NOMO-1 treated with dmso at 0.1 percent for 144 hours (cell line): ENCODE data around the gene DCN.

Source experiments
- DNase-seq: peaks from one replicate; lab custom pipeline; 2025; ENCODE audit not compliant: unreplicated experiment; lab: John Stamatoyannopoulos, UW

Gene DCN

DNA sequence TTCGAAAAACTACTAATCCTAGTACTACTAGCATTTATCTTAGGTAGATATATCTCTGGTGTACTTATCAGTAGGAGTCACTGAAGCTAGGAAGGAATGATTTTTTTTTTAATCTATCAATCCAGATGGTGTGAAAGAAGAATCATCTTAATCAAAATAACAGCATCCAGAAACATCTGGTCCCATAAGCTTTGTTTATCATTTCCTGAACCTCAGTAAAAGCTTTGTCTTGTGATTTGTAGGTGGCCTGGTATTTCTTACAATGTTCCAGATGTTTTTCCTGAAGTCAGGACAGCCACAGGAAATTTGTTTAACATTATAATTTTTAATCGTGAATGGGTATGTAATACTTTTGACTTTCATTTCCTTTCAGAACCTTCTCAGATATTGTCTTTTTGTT, 43.3 kb downstream of the DCN start:
- DNase-seq = no peak

DNA sequence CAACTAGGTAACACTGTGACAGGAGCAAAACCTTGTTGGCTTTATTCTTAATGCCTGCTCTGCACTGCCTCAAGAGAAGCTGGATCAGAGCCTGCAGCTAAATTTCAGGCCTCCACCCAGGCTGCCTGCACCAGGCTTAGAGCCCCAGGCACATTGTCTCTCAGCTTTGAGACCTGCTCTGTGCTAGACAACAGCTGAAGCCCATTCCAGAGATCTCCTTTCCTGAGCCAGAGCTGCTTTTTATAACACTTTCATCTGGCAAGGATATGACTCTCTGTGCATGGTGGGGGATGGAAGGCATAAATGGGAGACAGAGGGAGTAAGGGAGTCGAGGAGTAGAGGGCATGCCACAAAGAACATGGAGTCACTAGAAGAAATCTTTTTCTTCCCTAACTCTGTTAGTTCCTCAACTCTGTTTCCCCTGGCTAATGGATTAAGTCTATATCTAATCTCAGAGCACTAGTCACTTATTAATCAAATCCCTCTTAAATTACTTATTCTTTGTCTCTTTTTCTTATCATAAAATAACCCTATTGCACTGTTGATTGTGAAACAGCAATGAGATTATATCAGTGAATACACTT, 44.2 kb downstream of the DCN start:
- no peak for DNase-seq

DNA sequence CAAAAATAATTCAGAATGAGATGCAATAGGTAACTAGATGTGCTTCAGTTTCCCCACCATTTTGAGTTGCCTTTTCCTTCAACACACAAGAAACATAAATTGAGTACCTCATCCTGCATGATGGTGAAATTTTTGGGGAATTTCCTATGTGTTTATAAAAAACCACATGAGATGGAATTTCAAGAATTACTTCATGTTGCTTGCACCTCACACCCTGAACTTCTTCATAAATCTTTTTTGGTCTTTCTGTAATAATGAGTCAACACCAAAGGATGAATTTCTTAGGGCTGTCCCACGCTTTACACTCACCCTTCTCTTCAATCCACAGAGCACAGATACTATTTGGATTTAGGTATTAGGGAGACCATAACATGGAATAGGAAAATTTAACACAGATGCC, 48.7 kb downstream of the DCN start:
- no peak for DNase-seq

DNA sequence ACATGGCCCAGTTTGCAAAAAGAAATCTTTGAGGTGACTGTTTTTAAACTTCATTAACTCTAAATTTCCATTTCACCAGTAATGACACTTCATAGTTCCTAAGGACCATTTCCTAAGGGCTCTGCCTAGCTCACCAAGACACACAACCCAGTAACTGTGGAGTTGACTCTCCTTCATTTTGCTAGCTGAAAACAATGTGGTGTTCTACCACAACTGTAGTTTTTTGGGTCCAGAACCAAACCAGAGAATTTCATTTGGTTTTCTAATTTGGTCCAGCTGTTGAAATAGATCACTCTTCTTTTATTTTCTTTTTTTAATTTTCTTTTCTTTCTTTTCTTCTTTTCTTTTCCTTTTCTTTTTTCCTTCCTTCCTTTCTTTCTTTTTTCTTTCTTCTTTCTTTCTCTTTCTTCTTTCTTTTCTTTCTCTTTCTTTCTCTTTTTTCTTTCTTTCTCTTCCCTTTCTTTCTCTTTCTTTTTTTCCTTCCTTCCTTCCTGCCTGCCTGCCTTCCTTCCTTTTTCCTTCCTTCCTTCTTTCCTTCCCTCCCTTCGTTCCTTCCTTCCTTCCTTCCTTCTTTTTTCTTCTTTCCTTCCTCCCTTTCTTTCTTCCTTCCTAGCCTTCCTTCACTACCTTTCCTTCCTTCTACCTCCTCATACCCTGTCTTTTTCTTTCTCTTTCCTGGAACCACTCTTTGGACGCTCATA, 52.8 kb downstream of the DCN start:
- DNase-seq = no peak

DNA sequence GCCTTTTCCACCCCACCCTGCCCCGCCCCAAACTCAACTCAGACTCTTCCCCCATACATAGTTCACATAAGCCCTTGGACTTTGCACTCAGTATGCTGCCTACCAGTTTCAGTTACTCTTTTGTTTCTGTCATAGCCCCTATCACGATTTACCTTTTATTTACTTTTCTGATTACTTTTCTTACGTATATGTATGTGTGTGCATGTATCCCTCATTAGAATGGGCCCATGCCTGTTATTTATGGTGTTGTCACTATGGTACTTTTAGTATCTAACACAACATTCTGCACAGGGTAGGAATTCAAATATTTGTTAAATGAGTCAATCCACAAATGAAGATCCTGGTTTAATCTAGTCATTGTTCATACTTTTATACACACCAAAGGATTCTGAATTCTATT, 54.9 kb downstream of the DCN start:
- DNase-seq = no peak

DNA sequence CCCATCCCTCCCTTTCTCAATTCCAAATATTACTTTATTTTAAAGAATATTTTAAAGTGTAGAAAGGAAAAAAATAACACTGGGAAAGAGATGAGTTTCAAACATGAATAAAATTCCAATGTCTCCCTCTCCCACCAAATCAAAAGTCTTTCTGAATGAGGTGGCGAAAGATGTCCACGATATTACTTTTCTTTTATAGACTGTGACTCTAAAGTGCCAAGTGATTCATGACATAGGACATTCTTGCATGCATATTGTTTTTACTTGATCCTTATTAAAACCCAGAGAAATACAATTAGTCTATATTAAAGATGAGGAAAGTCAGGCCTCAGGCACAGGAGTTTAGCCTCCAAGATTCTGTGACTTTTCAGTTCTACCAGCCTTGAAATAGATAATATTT, 55.3 kb downstream of the DCN start:
- no peak for DNase-seq

DNA sequence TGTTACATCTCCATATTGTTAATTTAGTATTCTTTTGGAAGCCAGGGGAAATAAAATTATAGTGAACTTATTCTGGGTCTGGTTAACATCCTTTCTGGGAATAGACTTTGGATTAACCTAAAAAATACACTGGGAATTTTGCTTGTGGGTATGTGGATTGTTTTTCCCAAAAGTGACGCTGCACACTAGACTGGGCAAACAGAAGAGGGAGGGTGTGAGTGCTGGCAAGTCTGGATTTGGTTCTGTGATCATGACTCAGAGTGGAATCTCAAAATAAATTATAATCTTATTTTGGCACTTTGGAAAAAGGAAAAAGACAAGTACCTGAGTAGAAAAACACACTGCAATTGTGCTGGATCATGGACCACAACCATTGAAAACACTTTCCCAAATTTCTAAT, 56.1 kb downstream of the DCN start:
- no peak for DNase-seq

DNA sequence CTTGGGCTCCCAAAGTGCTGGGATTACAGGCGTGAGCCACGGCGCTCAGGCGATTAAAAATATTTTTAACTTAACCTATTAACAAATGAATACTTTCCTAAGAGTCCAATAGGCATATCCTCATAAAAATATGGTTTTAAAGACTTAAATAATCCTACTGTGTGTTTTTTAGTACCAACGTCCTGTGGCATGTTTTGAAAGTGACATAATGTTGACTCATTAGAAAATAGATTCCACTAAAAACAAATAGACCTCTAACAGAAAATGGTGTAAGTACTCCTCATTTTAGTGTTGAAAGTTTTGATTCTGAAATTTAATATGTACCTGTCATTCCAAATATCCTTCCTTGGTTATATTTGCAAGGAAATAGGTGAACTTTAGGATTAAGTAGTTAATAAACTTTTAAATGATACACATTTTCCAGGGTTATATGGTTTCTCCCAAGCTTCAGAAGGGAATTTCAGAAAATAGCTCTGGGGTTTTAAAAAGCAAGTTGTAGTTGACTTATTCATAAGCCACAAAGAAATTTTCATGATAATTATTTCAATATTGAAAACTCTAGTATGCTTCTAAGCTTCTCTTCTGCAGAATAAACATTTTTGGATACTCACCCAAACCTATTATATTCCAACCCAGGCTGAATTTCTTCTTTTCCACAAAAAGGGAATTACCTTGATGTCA, 59.2 kb downstream of the DCN start:
- no peak for DNase-seq

DNA sequence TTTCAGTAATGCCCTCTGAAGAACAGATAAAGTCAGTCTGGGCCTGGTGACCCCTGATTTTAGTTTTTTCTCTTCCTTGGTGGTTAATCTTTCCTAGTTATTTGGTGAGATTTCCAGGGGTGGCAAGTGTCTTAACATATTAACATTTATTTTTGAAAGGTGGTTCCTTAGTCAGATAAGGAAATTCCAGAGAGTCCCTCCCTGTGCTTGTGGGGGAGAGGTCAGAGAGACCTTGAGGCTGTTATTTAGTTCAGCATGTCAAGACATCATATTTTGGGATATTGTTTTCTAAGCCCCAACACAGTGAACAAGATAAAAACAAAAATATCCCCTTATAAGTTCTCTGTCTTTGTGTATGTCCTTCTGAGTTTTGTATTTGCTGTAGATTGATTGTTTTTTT, 61.8 kb downstream of the DCN start:
- DNase-seq = no peak

DNA sequence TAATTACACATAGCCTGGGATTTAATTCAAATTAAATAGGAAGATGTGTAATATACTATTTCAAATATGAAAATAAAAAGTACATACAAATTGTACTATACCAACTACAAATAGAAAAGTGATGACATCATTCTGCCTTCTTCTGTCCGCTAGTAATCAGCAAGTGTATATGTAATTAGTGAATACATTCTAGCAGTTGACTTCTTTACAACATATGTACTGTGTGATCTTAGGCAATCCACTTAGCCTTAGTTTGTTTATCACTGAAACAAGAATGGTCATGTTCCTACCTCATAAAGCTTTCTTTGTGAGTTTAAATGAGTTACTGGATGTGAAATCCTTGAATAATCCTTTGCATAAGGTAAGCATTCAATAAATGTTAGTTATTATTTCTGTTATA, 63.5 kb downstream of the DCN start:
- DNase-seq = no peak

DNA sequence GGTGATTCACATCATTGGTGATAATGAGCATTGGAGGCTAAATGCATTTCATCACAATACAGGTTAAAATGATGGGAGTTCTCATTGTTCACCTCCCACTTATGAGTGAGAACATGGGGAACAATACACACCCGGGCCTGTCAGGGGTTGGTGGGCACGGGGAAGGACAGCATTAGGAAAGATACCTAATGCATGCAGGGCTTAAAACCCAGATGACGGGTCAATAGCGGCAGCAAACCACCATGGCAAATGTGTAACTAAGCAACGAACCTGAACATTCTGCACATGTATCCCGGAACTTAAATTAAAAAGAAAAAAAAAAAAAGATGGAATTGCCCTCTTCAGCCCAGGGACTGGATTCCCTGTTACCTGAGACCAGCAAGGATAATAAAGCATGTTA, 69.0 kb downstream of the DCN start:
- no peak for DNase-seq

DNA sequence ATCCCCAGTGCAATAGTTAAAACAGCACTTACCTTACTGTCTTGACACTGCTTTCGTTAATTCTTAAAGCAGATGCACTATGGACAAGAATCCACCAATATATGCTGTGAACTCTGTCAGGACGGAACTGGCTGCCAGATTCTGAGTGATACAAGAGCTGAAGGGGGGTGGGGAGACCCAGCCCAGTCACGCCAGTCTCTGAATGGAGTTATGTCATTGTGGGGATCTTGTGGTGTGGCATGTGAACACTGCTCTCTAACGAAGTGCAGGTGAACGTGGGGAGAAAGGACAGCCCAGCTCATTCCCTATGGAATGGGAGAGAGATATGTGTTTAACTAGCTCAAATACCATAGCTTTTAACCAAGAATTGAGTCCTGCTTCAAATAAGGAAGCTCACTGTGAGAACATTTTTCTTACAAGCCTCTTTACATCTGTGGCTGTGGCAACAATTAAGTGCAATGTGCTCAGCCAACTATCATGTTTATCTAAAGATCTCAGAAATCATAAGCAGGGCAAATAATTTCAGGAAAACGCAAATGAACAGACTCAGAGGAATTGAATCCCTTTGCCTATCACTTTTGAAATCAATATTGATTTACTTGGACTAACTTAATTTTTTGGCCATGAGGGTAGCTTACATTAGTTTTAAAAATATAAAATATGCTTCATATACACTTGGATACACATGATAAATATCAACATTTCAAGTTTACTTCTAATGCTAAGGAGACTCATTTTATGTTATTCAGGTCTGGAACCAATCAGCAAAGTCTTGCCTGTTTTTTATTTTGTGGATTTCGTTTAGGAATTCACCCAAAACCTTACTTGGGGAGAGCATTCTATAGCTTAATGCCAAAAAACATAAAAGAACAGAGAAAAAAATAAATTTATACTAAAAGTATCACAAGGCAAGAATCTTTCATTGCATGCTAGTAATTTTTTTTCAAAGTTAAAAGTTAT, 71.0 kb downstream of the DCN start, which contains the start of gene LUM:
LUM (minus strand) TSS at position 129 of the 960 bp plus-strand sequence. CDS start 2,515 bp downstream, outside the sequence.
- DNase-seq = no peak

DNA sequence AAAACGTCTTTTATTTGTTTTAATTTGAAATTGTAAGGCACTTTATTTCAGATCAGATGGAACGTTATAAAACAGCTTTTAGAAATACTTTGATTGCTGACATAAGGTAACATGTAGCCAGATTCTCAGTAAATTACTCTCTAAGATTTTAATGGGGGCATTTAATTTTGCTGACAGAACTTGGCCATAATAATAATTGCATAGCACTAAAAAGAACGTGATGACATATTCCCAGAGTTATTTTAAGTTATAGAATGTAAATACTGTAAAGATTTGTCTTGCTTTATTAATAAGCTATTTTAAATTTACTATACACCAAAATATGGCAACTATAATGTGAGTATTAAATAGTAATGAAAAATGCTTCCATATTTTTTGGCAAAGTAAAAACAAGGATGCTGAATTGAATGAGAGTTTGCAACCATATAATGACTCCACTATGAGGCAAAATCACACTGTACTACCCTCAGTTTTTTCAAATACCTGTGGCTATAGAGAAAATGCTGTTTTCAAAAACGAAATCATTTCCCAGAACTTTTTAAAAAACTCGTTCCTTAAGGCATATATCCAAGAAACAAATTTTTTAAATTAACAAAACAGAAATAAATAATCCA, 72.2 kb downstream of the DCN start:
- DNase-seq = no peak

DNA sequence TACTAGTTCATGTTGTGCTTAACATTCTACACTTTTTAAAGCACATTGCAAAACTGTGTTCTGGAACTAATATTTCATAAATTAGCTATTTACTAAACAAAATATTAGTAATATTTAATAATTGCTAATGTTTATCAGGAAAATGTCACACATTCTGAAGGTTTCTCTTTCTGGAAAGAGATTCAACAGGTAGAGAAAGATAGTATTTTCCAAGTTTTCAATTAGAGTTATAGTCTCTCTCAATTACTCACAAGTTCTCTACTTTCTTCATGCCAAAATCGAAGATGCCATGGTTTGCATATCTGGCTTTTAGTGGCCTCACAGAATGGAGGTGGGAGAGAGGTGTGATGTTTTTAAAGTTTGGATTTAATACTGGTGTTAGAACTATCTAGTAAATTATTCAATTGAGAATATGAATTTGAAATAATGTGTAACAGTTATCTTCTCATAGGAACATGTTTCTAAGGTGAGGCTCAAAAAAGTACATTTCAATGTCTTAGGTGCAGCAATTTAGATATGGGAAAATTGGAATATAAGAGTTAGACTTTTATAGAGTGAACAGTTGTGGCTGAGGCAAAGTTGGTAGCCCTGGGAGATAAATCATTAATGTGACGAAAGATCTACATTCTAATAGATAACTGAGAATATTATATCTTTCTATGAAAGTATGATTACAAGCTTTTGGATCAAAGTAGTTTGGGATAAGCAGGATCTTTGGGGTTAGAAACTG, 72.9 kb downstream of the DCN start:
- no peak for DNase-seq

DNA sequence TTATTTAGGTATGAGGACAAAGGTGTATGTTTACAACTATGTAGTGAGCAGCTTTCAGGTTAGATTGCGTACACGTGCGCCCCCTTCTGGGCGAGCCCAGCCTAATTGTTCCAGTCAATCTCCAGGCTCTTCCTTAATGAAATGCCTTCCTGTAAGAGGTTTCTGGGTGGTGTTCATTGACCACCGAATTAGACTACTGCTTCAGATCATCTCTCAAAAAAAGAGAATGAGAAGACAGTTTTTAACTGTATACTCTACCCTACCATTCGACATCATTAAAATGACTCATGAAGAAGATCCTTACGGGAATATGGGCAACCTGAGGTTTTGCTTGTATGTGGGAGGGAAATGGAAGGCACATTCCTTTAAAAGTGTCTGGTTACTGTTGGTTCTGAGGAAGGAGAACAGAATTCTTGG, 73.5 kb downstream of the DCN start:
- peak; percentile 16 for DNase-seq

DNA sequence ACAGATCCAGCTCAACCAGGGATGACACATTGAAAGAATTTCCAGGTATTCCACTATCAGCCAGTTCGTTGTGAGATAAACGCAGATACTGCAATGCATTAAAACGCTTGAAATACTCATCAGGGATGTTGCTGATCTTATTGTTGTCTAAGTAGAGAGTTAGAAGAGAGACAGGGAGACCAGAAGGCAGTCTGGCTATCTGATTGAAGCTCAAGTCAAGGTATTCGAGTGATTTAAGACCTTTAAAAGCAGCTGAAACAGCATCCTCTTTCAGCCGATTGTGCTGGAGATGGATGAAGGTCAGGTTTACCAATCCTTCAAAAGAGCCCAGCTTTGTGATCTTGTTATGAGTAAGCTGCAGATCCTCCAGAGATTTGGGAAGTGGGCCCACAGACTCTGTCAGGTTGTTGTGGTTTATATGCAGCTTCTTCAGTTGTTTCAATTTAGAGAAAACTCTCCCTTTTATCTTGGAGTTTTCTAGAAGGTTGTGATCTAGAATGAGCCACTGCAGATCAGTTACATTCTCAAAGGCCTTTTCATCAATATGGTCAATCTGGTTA, 74.3 kb downstream of the DCN start:
- no peak for DNase-seq

DNA sequence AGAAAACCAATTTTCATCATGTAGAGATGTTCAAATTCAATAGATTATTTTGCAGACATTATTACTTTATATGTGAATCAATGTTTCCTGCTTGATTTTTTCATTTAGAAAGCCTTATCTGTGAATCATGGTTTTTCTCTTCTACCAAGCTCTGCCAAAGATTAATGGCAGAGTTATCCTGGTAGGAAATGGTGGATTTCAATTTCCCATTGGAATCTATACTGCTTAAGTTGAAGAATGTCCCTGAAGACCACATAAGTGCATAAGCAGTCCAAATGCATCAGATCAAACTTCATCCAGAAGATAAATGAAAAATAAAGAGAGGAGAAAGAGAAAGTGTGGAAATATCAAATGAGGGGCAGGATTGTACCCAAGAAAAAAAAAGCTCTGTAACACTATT, 76.3 kb downstream of the DCN start:
- no peak for DNase-seq

DNA sequence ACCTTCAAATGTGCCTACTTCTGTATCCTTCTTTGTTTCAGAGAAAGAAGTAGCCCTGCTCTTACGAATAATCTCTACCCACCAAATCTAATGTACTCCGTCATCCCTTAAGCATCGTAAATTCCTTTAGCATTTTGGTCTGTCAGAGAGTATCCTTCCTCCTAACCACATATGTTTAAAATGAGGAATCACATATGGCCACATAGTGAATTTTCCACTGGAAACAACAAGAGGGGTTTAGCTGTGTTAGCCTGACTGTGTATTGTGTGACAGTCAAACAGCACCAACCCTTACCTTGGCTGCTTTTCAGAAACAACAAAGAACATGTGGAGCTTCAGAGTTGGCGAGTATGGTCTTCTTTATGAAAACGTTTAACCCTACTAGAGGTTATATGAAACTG, 76.8 kb downstream of the DCN start:
- DNase-seq = no peak

DNA sequence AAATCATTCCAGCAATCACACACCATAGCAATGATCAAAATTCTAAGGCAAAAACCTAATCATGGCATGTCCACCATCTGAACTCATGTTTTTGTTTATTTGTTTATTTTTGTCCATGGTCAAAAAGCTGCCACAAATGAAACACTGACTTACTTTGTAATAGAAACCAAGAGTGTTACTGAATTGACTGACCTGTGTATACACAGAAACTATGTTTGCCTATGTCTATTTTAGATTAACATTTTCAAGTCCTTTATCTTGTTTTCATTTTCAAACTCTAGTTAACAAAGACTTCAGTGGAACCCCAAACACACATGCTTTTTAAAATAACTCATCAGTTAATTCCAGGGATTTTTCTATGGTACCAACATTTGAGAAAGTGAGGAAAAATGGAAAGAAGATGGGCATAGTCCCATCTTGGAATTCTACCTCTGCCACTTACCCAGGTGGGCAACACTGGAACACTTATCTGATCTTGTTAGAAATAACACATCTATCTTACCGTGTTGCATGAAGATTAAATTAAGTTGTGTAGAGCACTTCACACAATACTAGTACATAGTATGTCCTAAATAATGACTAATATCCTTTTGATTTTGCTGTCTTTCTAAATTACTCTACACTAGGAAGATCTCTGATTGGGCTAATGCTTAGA, 77.7 kb downstream of the DCN start:
- no peak for DNase-seq
